LoVo (cell line): ENCODE results near the gene ABLIM1.

ENCODE experiments used
- DNase-seq: peaks from one replicate; pipeline ENCODE4 v3.0.0-alpha.2; 2016; ENCODE audit warnings: low spot score

ABLIM1 gene

GRCh38 chr10:114679552-114679951 lies 21.5 kb upstream of the ABLIM1 start:
- DNase-seq, result no peak

GRCh38 chr10:114678820-114679219 lies 20.7 kb upstream of the ABLIM1 start:
- no peak for DNase-seq

GRCh38 chr10:114678336-114678735 lies 20.3 kb upstream of the ABLIM1 start:
- no peak for DNase-seq

GRCh38 chr10:114674346-114674745 lies 16.3 kb upstream of the ABLIM1 start:
- no peak for DNase-seq

GRCh38 chr10:114669648-114670047 lies 11.6 kb upstream of the ABLIM1 start:
- no peak for DNase-seq

- DNase-seq, result no peak
Measured at GRCh38 chr10:114668375-114669080, 10.5 kb upstream of the ABLIM1 start.

GRCh38 chr10:114665873-114666272 lies 7.8 kb upstream of the ABLIM1 start:
- no peak for DNase-seq

GRCh38 chr10:114665406-114665805 lies 7.3 kb upstream of the ABLIM1 start:
- DNase-seq, result no peak

GRCh38 chr10:114664127-114664526 lies 6.1 kb upstream of the ABLIM1 start:
- no peak for DNase-seq

GRCh38 chr10:114663626-114664025 lies 5.6 kb upstream of the ABLIM1 start:
- DNase-seq, result no peak

- no peak for DNase-seq
Measured at GRCh38 chr10:114662646-114663217, 4.7 kb upstream of the ABLIM1 start.

- no peak for DNase-seq
Measured at GRCh38 chr10:114661212-114661880, 3.3 kb upstream of the ABLIM1 start.

- DNase-seq, result no peak
Measured at GRCh38 chr10:114655671-114656070, 2.4 kb downstream of the ABLIM1 start.

- no peak for DNase-seq
Measured at GRCh38 chr10:114654822-114655575, 3.1 kb downstream of the ABLIM1 start.

- DNase-seq, result no peak
Measured at GRCh38 chr10:114653926-114654325, 4.1 kb downstream of the ABLIM1 start.

GRCh38 chr10:114652402-114653368 lies 5.4 kb downstream of the ABLIM1 start:
- no peak for DNase-seq

- DNase-seq, result no peak
Measured at GRCh38 chr10:114650831-114651230, 7.2 kb downstream of the ABLIM1 start.

- DNase-seq, result no peak
Measured at GRCh38 chr10:114650266-114650665, 7.8 kb downstream of the ABLIM1 start.

GRCh38 chr10:114649217-114649903 lies 8.7 kb downstream of the ABLIM1 start:
- peak; percentile 38 for DNase-seq

GRCh38 chr10:114648368-114648767 lies 9.7 kb downstream of the ABLIM1 start:
- peak; percentile 81 for DNase-seq
